ENCODE data around the gene PPFIA2. TPM values are rescaled to one million over a fixed set of nuclear protein-coding genes. Genes with fewer than 3 reads are reported as not detected.
"Not testable (repeated sequence)": the region's sequence is repeated elsewhere in the genome, so short reads cannot be mapped to it uniquely, and the experiment has no call there.

PPFIA2 gene
- total RNA-seq, 4 donors from 2014 or later, result 0.13 to 2.9 (median 0.76) TPM

- no peaks in the 10 kb centered on the region for H3K27me3 ChIP-seq
- no peaks in the 10 kb centered on the region for H3K9me3 ChIP-seq
- H3K27ac ChIP-seq (replicated peaks in 1 of 4), result no peak overlapping the region
- TF ChIP-seq EP300 (IDR thresholded peaks at IDR 0.05), result no peak
- TF ChIP-seq CTCF (IDR thresholded peaks at IDR 0.05), result no peak
- no peak for TF ChIP-seq POLR2AphosphoS5 (IDR thresholded peaks at IDR 0.05)
- TF ChIP-seq POLR2A (IDR thresholded peaks at IDR 0.05; ENCODE audit: low read depth), result no peak
- intact Hi-C loops (cut with DNase I), result no loop called here
- no peaks in the 10 kb centered on the region for H3K4me1 ChIP-seq
- WGBS, result 65% methylated on average over 1 of the region's 1 CpG
- no peaks in the 10 kb centered on the region for H3K36me3 ChIP-seq
- no peak overlapping the region for H3K4me3 ChIP-seq
- no peak for DNase-seq (ENCODE audit: extremely low spot score)
These were observed 162.6 kb downstream of the PPFIA2 start for GRCh38 chr12:81596558-81596957.

GRCh38 chr12:81591256-81591655 is 167.9 kb downstream of the PPFIA2 start:
- 82% methylated on average over 4 of the region's 4 CpGs for WGBS
- Histone ChIP-seq H3K4me3 (no peak overlapping the region), H3K36me3 (no peaks in the 10 kb centered on the region), H3K9me3 (peaks cover 0 to 15% (median 6%) of the 10 kb centered on the region in 4 donors), H3K27me3 (no peaks in the 10 kb centered on the region), H3K4me1 (no peaks in the 10 kb centered on the region), H3K27ac (replicated peaks in 1 of 4) (no peak overlapping the region)
- no peak for DNase-seq (ENCODE audit: extremely low spot score)
- TF ChIP-seq POLR2AphosphoS5 (IDR thresholded peaks at IDR 0.05) (no peak), EP300 (IDR thresholded peaks at IDR 0.05) (no peak), CTCF (IDR thresholded peaks at IDR 0.05) (no peak), POLR2A (IDR thresholded peaks at IDR 0.05; ENCODE audit: low read depth) (no peak)
- intact Hi-C loops (cut with DNase I), result no loop called here

GRCh38 chr12:81590703-81591102 is 168.4 kb downstream of the PPFIA2 start:
- H3K4me3 ChIP-seq; H3K4me1 ChIP-seq; DNase-seq (ENCODE audit: extremely low spot score); H3K27ac ChIP-seq (replicated peaks in 1 of 4); intact Hi-C loops (cut with DNase I); H3K27me3 ChIP-seq; H3K36me3 ChIP-seq: not testable (repeated sequence)
- 85% methylated on average over 2 of the region's 2 CpGs for WGBS
- H3K9me3 ChIP-seq, result peaks cover 0 to 15% (median 6%) of the 10 kb centered on the region in 4 donors

GRCh38 chr12:81588235-81589008 is 170.7 kb downstream of the PPFIA2 start:
- 60% methylated on average over 1 of the region's 1 CpG for WGBS
- H3K4me1 ChIP-seq, result no peaks in the 10 kb centered on the region
- intact Hi-C loops (cut with DNase I), result no loop called here

GRCh38 chr12:81585787-81586186 is 173.4 kb downstream of the PPFIA2 start:
- WGBS, result 50% methylated on average over 1 of the region's 1 CpG
- H3K4me3 ChIP-seq, result no peak overlapping the region
- intact Hi-C loops (cut with DNase I), result no loop called here
- H3K4me1 ChIP-seq, result no peaks in the 10 kb centered on the region
- DNase-seq (ENCODE audit: extremely low spot score), result no peak
- H3K27me3 ChIP-seq, result no peaks in the 10 kb centered on the region
- TF ChIP-seq POLR2AphosphoS5 (IDR thresholded peaks at IDR 0.05) (no peak), CTCF (IDR thresholded peaks at IDR 0.05) (no peak), POLR2A (IDR thresholded peaks at IDR 0.05; ENCODE audit: low read depth) (no peak), EP300 (IDR thresholded peaks at IDR 0.05) (no peak)
- H3K9me3 ChIP-seq, result peaks cover 0 to 9% (median 2%) of the 10 kb centered on the region in 4 donors
- no peak overlapping the region for H3K27ac ChIP-seq (replicated peaks in 1 of 4)
- H3K36me3 ChIP-seq, result no peaks in the 10 kb centered on the region

More at GRCh38 chr12:81588235-81589008, 170.7 kb downstream of the PPFIA2 start:
- no peaks in the 10 kb centered on the region for H3K27me3 ChIP-seq
- no peaks in the 10 kb centered on the region for H3K36me3 ChIP-seq
- H3K27ac ChIP-seq (replicated peaks in 1 of 4), result no peak overlapping the region
- TF ChIP-seq POLR2AphosphoS5 (IDR thresholded peaks at IDR 0.05) (no peak), POLR2A (IDR thresholded peaks at IDR 0.05; ENCODE audit: low read depth) (no peak), CTCF (IDR thresholded peaks at IDR 0.05) (no peak), EP300 (IDR thresholded peaks at IDR 0.05) (no peak)
- DNase-seq (ENCODE audit: extremely low spot score), result no peak
- H3K4me3 ChIP-seq, result no peak overlapping the region
- peaks cover 0 to 15% (median 6%) of the 10 kb centered on the region in 4 donors for H3K9me3 ChIP-seq

All from esophagus muscularis mucosa (tissue), 4 donors.